ENCODE measurements around the gene C1QTNF1.
"Not testable (repeated sequence)": the region's sequence is repeated elsewhere in the genome, so short reads cannot be mapped to it uniquely, and the experiment has no call there.

The C1QTNF1 gene

DNA sequence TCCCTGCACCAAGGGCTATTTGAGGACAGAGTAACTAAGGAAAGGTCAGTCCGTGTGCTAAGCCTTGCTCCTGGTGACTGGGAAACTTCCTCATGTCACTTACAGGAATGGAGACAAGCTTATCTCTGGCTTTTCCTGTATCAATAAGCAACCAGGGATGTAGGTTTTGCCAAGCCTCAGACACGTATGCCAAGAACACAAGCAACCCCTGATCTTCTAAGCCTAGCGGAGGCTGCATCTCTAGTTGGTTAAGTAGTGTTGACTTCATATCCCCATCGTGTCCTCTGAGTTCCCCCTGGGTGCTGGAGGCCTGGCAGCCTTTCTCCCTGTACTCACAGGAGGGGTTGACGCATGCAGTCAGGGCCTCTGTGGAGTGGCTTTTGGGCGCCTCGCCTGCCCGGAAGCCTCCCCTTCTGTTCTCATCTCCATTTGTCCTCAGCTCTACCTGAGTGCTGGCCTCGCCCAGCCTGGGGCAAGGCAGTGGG is 1.4 kb upstream of the C1QTNF1 start:
- no peak for DNase-seq (ENCODE audit: low read depth in 1 of 2, low spot score in 1 of 2)

DNA sequence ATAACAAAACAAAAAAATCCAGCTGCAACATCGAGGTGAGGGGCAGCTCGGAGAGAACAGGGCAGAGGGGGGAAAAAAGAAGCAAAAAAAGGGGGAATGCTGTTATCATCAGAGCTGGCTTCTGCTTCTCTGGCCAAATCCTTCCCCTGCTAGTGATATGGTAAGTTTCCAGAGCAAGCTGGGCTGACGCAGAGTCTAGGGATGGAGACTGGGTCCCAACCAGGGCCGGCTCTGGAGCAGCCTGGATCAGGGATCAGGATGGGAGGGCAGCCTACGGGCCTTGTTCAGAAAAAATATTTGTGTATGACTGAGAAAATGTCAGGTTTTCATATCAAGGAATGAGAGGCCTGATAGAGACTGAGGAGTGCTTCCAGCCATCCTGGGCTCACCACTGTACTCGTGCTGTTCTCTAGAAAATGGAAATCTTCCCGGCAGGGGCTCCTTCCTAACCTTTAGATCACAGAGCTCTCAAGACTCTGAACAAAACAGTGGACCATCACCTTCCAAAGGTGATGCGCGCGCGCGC is 726 bp upstream of the C1QTNF1 start:
- no peak for DNase-seq (ENCODE audit: low read depth in 1 of 2, low spot score in 1 of 2)

GRCh38 chr17:79024901-79025737 is 1.1 kb downstream of the C1QTNF1 start:
- DNase-seq (ENCODE audit: low read depth in 1 of 2, low spot score in 1 of 2) = no peak

GRCh38 chr17:79026376-79027273 is 2.7 kb downstream of the C1QTNF1 start:
- DNase-seq (ENCODE audit: low read depth in 1 of 2, low spot score in 1 of 2) = no peak

DNA sequence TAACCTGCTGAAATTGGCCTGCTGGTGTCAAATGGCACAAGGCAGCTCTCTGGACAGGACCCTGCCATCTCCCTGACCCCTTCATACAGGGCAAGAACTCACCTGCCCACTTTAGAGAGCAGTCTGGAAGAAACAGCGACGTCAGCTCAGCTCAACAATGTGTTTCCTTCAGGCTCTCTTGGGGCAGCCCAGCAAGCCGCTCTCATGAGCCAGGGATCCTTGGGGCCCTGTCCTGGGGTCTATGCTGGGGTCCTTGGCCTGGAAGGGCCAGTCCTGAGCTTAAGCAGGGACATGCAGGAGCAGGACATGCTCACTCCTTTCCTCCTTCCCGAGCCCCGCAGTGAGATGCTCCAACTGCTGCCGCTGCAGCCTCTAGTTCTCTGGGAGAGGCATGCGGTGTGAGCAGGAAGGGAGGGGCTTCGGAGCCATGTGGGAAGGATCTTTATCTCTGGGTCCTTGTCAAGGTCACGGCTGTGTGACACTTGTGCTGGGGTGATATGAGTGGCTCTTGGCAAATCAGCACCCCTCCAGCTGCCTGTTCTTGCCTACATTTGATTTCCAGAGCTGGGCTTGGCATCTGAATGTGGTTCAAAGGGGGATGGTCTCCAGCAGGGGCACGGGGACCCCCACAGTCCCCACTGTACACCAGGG is 3.4 kb downstream of the C1QTNF1 start:
- DNase-seq (ENCODE audit: low read depth in 1 of 2, low spot score in 1 of 2) = no peak

DNA sequence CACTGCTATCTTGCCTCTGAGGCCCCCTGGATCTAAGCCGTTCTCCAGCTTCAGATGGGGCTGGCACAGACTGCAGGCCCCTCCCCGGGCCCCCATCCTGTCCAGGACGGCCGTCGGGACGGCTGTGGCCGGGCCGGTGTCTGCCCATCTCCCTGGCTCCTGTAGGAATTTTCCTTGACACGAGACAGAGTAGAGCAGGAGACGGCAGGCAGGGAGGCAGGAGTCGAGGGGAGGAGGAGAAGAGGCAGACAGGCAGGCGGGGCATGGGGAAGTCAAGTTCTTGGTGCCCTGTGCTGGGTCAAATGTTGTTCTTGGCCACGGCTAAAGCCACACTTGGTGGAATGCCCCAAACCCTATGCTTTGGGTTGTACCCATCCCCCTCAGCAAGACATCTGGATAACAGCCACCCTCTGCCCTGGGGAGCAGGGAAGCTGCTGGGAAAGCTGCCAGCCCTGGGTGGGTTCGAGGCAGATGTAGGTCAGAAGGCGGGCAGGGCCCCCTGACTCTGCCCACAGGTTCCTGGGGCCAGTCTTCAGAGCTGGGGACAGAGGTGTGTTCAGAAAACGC is 4.0 kb downstream of the C1QTNF1 start:
- DNase-seq (ENCODE audit: low read depth in 1 of 2, low spot score in 1 of 2) = no peak

GRCh38 chr17:79028496-79029326 is 4.7 kb downstream of the C1QTNF1 start:
- DNase-seq (ENCODE audit: low read depth in 1 of 2, low spot score in 1 of 2) = no peak

- no peak for DNase-seq (ENCODE audit: low read depth in 1 of 2, low spot score in 1 of 2)
These were observed 5.5 kb downstream of the C1QTNF1 start for GRCh38 chr17:79029327-79030009.

GRCh38 chr17:79030636-79031035 is 6.7 kb downstream of the C1QTNF1 start:
- DNase-seq (ENCODE audit: low read depth in 1 of 2, low spot score in 1 of 2) = not testable (repeated sequence)

- no peak for DNase-seq (ENCODE audit: low read depth in 1 of 2, low spot score in 1 of 2)
These were observed 8.3 kb downstream of the C1QTNF1 start for GRCh38 chr17:79031996-79032875.

DNA sequence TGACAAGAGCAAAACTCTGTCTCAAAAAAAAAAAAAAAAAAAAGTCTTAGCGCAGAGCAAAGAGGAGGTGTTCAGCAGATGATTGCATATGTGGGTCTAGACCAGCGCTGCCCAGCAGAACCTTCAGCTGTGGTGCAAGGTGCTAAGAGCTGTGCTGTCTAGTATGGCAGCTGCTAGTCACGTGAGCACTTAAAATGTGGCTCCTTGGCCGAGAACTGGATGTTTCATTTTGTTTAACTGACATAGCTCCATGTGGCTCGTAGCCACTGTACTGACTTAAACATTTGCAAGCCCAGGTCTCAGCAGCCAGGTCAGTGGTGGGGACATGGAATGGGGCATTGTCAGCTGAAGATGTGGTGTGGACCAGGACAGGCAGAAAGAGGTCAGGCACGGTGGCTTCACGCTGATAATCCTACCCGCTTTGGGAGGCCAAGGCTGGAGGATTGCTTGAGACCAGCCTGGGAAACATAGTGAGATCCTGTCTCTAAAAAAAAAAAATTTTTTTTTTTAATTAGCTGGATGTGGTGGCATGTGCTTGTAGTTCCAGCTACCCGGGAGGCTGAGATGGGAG is 9.2 kb downstream of the C1QTNF1 start:
- no peak for DNase-seq (ENCODE audit: low read depth in 1 of 2, low spot score in 1 of 2)

GRCh38 chr17:79033741-79034501 is 10.0 kb downstream of the C1QTNF1 start:
- no peak for DNase-seq (ENCODE audit: low read depth in 1 of 2, low spot score in 1 of 2)

DNA sequence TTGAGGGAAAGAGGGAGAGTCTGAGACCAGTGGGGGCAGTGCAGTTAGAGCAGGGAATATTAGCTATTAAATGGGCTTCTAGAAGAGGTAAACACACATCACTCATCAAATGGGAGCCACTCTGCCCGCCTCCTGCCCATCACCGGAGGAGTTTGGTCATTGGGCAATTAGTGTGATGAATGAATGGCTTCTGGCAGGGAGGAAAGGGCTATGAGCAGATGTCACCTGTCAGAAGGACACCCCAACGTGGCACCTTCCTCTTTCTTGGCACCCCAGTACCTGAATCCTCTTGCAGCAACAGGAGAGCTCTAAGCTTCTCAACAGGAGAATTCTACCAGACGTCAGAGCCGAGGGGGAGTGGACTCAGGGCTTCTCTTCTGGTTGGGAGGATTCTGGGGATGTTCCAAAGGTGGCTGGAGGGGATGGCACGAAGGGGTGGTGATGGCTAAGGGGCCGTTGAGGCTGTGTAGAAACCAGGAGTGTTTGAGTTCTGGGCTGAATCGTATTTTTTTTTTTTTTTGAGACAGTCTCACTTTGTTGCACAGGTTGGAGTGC is 11.0 kb downstream of the C1QTNF1 start:
- DNase-seq (ENCODE audit: low read depth in 1 of 2, low spot score in 1 of 2) = no peak

DNA sequence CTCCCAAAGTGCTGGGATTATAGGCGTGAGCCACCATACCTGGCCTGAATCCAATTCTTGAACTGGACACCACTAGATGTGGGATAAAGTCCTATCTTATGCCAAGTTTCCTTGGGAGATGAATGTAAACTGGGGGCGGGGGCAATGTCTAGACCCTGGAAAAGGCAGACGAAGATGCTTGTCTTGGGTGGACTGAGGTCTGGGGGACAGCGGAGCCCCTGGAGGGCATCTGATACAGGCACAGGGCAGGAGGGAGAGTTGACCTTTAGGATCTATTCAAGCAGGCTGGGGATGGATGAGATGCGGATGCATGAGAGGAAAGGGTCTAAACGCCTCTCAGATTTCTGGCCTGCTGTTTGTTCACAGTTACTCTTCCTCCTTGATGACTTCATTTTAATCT is 11.7 kb downstream of the C1QTNF1 start:
- no peak for DNase-seq (ENCODE audit: low read depth in 1 of 2, low spot score in 1 of 2)

DNA sequence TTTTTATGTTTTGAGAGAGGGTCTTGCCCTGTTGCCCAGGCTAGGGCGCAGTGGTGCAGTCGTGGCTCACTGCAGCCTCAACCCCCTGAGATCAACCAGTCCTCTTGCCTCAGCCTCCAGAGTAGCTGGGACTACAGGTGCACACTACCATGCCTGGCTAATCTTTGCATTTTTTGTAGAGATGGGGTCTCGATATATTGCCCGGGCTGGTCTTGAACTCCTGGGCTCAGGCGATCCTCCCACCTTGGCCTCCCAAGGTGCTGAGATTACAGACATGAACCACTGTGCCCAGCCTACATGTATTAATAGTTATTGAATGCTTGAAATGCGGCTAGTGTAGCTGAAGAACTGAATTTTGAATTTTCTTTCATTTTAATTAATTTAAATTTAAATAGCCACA is 12.2 kb downstream of the C1QTNF1 start:
- no peak for DNase-seq (ENCODE audit: low read depth in 1 of 2, low spot score in 1 of 2)

DNA sequence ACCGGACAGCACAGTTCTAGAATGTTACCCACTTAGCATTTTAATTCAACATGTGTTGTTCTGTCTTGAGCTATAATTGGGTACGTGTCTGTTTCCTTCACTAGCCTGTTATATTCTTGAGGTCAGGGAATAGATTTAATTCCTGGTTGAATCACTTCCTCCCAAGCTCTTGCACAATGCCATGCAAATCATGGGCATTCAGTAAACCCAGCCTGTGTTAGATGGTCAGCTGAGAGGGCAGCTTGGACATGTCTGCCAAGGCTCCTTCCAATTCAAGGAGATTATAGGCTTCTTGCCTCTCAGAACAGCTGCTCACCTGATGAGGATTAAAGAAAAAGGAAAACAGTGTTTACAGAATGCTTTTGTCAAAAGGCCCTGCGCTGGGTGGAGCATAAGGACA is 12.6 kb downstream of the C1QTNF1 start:
- DNase-seq (ENCODE audit: low read depth in 1 of 2, low spot score in 1 of 2) = no peak

DNA sequence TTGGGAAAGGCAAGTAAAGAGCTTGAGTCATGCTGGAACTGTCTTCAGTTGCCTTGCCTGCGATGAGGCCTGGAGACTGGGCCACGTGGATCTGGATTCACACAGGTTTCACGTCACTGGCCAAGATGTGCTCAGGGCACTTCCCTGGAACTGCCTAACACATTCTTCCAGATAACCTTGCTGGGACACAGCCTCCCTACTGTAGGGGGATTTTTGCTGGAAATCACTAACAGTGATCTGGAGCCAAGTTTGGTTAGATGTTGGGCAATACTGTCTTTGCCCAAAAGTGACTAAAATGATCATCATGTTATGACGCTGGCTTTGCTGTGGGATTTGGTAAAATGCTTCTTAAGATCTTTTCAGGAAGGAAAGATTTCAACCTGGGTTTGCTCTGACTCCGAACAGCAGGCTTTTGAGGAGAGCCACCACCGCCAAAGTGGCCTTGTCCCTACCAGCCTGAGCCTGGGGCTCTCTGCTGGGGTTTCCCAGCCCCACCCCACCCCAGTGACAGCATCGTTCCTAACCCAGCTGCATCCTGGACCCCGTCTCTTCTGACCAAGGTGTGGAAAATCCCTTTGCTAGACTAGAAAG is 14.7 kb downstream of the C1QTNF1 start:
- no peak for DNase-seq (ENCODE audit: low read depth in 1 of 2, low spot score in 1 of 2)
